Gastrocnemius medialis (tissue), 4 donors: ENCODE data around the gene NLRX1. TPM values are rescaled to one million over a fixed set of nuclear protein-coding genes. Genes with fewer than 3 reads are reported as not detected.

Source experiments
- ATAC-seq, 2 donors: fragments of 150-250 bp; one replicate each; pipeline ENCODE4 v1.9.1; 2016
- DNase-seq, 2 donors: peaks; one replicate each; pipeline ENCODE4 v3.0.0-alpha.2; 2019
- H3K27ac ChIP-seq, 4 donors: fragments of 200-600 bp; sonication (generic); 1 replicate in 1 of 4; 2 replicates in 3 of 4; pipeline ENCODE4 v1.5.1; 2016 to 2018; ENCODE audit warnings: mild to moderate bottlenecking in 2 of 4, moderate library complexity in 1 of 4
- H3K27me3 ChIP-seq, 3 donors: fragments of 200-600 bp; sonication (generic) in 2 of 3; 1 replicate in 1 of 3; 2 replicates in 2 of 3; pipeline versions ENCODE4 v1.5.1 to v1.6.0; 2016 to 2019; ENCODE audit warnings: mild to moderate bottlenecking in 1 of 3, moderate library complexity in 1 of 3
- H3K36me3 ChIP-seq, 2 donors: fragments of 200-600 bp; sonication (generic) in 1 of 2; one replicate each; pipeline ENCODE4 v1.5.1; 2017 to 2018
- H3K4me1 ChIP-seq, 2 donors: fragments of 200-600 bp; sonication (generic) in 1 of 2; one replicate each; pipeline ENCODE4 v1.5.1; 2016 to 2017; ENCODE audit warnings: mild to moderate bottlenecking in 2 of 2
- H3K4me3 ChIP-seq, 4 donors: fragments of 200-600 bp; sonication (generic) in 3 of 4; 1 replicate in 1 of 4; 2 replicates in 3 of 4; pipeline ENCODE4 v1.5.1; 2016 to 2019; ENCODE audit warnings: mild to moderate bottlenecking in 2 of 4
- H3K9me3 ChIP-seq, 3 donors: fragments of 200-600 bp; sonication (generic) in 2 of 3; 1 replicate in 1 of 3; 2 replicates in 2 of 3; pipeline ENCODE4 v1.5.1; 2016 to 2019
- CTCF ChIP-seq, 5 experiments: fragments of 450-650 bp in 3 of 5; fragments of 200-600 bp in 2 of 5; sonication (generic) in 2 of 5; IDR thresholded peaks in 4 of 5; conservative IDR thresholded peaks in 1 of 5; 1 replicate in 4 of 5; 2 replicates in 1 of 5; pipeline ENCODE4 v1.5.1; 2016 to 2019; ENCODE audit warnings: antibody characterized with exemption in 5 of 5, mild to moderate bottlenecking in 3 of 5, moderate library complexity in 3 of 5
- POLR2A ChIP-seq, 2 donors: fragments of 450-650 bp; IDR thresholded peaks; one replicate each; pipeline ENCODE4 v1.6.1; 2017; ENCODE audit warnings: antibody characterized with exemption in 2 of 2, mild to moderate bottlenecking in 2 of 2, moderate library complexity in 2 of 2
- in situ Hi-C, 4 donors: fragments of 200-750 bp; cut with MboI; loops; one replicate each; pipeline versions ENCODE4 v1.15.0 to v1.8.0; 2017; ENCODE audit warnings: low sequenced_read_pairs in 4 of 4
- intact Hi-C: fragments of 100-400 bp; cut with DNase I; formaldehyde crosslinking; loops from one replicate; pipeline ENCODE4 v1.15.1; 2023; ENCODE audit warnings: low total_unique reads
- total RNA-seq, 4 donors: library from RNA; depleted of rRNA; stranded (reverse); fragments of >200 nt; gene quantifications; one replicate each; pipeline versions ENCODE4 v1.1.0 to v1.2.3, GENCODE V29; 2016

The NLRX1 gene
- total RNA-seq, 4 donors from 2014 or later: 12.2 to 21.3 (median 16.4) TPM

- TF ChIP-seq CTCF (IDR thresholded peaks at IDR 0.05 in 4 of 5, conservative IDR thresholded peaks at IDR 0.05 in 1 of 5) (no peak), POLR2A (IDR thresholded peaks at IDR 0.05) (no peak)
- no peak for DNase-seq
- H3K9me3 ChIP-seq: no peaks in the 10 kb centered on the region
- no peak overlapping the region for H3K27ac ChIP-seq
- H3K4me1 ChIP-seq: no peaks in the 10 kb centered on the region
- in situ Hi-C loops: no loop called here
- no peaks in the 10 kb centered on the region for H3K27me3 ChIP-seq
- ATAC-seq: no peak
- H3K4me3 ChIP-seq: no peak overlapping the region
- intact Hi-C loops: no loop called here
- H3K36me3 ChIP-seq: no peaks in the 10 kb centered on the region
These were observed 12.6 kb upstream of the NLRX1 start for GRCh38 chr11:119155733-119156492.

- in situ Hi-C loops (no loop called here), intact Hi-C loops (no loop called here)
- H3K36me3 ChIP-seq: no peaks in the 10 kb centered on the region
- H3K4me3 ChIP-seq: no peak overlapping the region
- H3K4me1 ChIP-seq: no peaks in the 10 kb centered on the region
- no peaks in the 10 kb centered on the region for H3K27me3 ChIP-seq
- no peak for ATAC-seq
- H3K9me3 ChIP-seq: no peaks in the 10 kb centered on the region
- DNase-seq: no peak
- no peak for TF ChIP-seq CTCF (IDR thresholded peaks at IDR 0.05 in 4 of 5, conservative IDR thresholded peaks at IDR 0.05 in 1 of 5)
- no peak for TF ChIP-seq POLR2A (IDR thresholded peaks at IDR 0.05)
- no peak overlapping the region for H3K27ac ChIP-seq
These were observed 12.0 kb upstream of the NLRX1 start for GRCh38 chr11:119156496-119156895.

- no peaks in the 10 kb centered on the region for H3K4me1 ChIP-seq
- intact Hi-C loops: no loop called here
- H3K27me3 ChIP-seq: no peaks in the 10 kb centered on the region
- no peak overlapping the region for H3K27ac ChIP-seq
- in situ Hi-C loops: no loop called here
- no peak for TF ChIP-seq POLR2A (IDR thresholded peaks at IDR 0.05)
- TF ChIP-seq CTCF (IDR thresholded peaks at IDR 0.05 in 4 of 5, conservative IDR thresholded peaks at IDR 0.05 in 1 of 5): no peak
- H3K9me3 ChIP-seq: no peaks in the 10 kb centered on the region
- no peak for DNase-seq
- H3K36me3 ChIP-seq: no peaks in the 10 kb centered on the region
- ATAC-seq: no peak
- H3K4me3 ChIP-seq: no peak overlapping the region
These were observed 11.5 kb upstream of the NLRX1 start for GRCh38 chr11:119157063-119157462.

GRCh38 chr11:119158467-119158866, 10.1 kb upstream of the NLRX1 start:
- Histone ChIP-seq H3K9me3 (no peaks in the 10 kb centered on the region), H3K27me3 (no peaks in the 10 kb centered on the region), H3K27ac (no peak overlapping the region), H3K36me3 (no peaks in the 10 kb centered on the region), H3K4me3 (no peak overlapping the region), H3K4me1 (no peaks in the 10 kb centered on the region)
- DNase-seq: no peak
- TF ChIP-seq CTCF (IDR thresholded peaks at IDR 0.05 in 4 of 5, conservative IDR thresholded peaks at IDR 0.05 in 1 of 5) (no peak), POLR2A (IDR thresholded peaks at IDR 0.05) (no peak)
- ATAC-seq: no peak
- intact Hi-C loops (no loop called here), in situ Hi-C loops (no loop called here)

- TF ChIP-seq POLR2A (IDR thresholded peaks at IDR 0.05) (no peak), CTCF (IDR thresholded peaks at IDR 0.05 in 4 of 5, conservative IDR thresholded peaks at IDR 0.05 in 1 of 5) (no peak)
- intact Hi-C loops: no loop called here
- DNase-seq (no peak), ATAC-seq (no peak)
- Histone ChIP-seq H3K9me3 (no peaks in the 10 kb centered on the region), H3K4me1 (no peaks in the 10 kb centered on the region), H3K36me3 (no peaks in the 10 kb centered on the region), H3K27ac (no peak overlapping the region), H3K4me3 (no peak overlapping the region), H3K27me3 (no peaks in the 10 kb centered on the region)
- in situ Hi-C loops: no loop called here
These were observed 8.4 kb upstream of the NLRX1 start for GRCh38 chr11:119160151-119160550.
